CD4-positive, alpha-beta memory T cell (primary cell): ENCODE measurements around the gene ZGPAT. TPM values are rescaled to one million over a fixed set of nuclear protein-coding genes. Genes with fewer than 3 reads are reported as not detected.
A peak's percentile ranks its signal among the peaks of the same experiment; 100 is the strongest.

ENCODE experiments used
- CTCF ChIA-PET: fragments of 350-600 bp; sonication (Branson Sonifier 250); formaldehyde crosslinking; loops from one replicate; lab custom pipeline; 2021; ENCODE audit warnings: inconsistent platforms; ENCODE audit not compliant: partially characterized antibody; lab: Charles Lee
- POLR2A ChIA-PET: fragments of 350-600 bp; sonication (Branson Sonifier 250); formaldehyde crosslinking; loops from one replicate; lab custom pipeline; 2021; ENCODE audit not compliant: partially characterized antibody; lab: Charles Lee
- DNase-seq, 5 donors: peaks; one replicate each; pipeline versions ENCODE4 v3.0.0 to v3.0.0-alpha.2; 2020 to 2022; ENCODE audit warnings: mixed read lengths in 1 of 5
- H3K27ac ChIP-seq: one replicate; pipeline ENCODE4 v1.7.0; 2013; ENCODE audit warnings: low read depth, low read length
- H3K27me3 ChIP-seq: 2 replicates; pipeline ENCODE4 v1.7.0; 2013; ENCODE audit warnings: mild to moderate bottlenecking, low read length, moderate library complexity; ENCODE audit not compliant: insufficient read depth
- H3K36me3 ChIP-seq: 2 replicates; pipeline ENCODE4 v1.7.0; 2013; ENCODE audit warnings: mild to moderate bottlenecking, low read length, moderate library complexity; ENCODE audit not compliant: insufficient read depth
- H3K4me1 ChIP-seq: 2 replicates; pipeline ENCODE4 v1.7.0; 2013; ENCODE audit warnings: mild to moderate bottlenecking, low read length, moderate library complexity; ENCODE audit not compliant: insufficient read depth
- H3K4me3 ChIP-seq, 2 donors: one replicate each; pipeline ENCODE4 v1.7.0; 2013; ENCODE audit warnings: low read length in 2 of 2, mild to moderate bottlenecking in 1 of 2
- H3K9me3 ChIP-seq, 2 donors: one replicate each; pipeline ENCODE4 v1.7.0; 2013; ENCODE audit warnings: low read length in 2 of 2, control low read depth in 1 of 2; ENCODE audit not compliant: control insufficient read depth in 1 of 2
- H3K27ac Mint-ChIP-seq, 7 donors: one replicate each; pipeline ENCODE4 v1.8.0; 2020 to 2021; ENCODE audit warnings: mixed read lengths in 7 of 7, mild to moderate bottlenecking in 6 of 7, inconsistent platforms in 3 of 7, moderate library complexity in 3 of 7
- H3K27me3 Mint-ChIP-seq, 2 donors: one replicate each; pipeline ENCODE4 v1.8.0; 2020 to 2021; ENCODE audit warnings: mixed read lengths in 2 of 2
- H3K36me3 Mint-ChIP-seq, 2 donors: one replicate each; pipeline ENCODE4 v1.8.0; 2020 to 2021; ENCODE audit warnings: mixed read lengths in 2 of 2, inconsistent platforms in 1 of 2, mild to moderate bottlenecking in 1 of 2
- H3K4me1 Mint-ChIP-seq, 4 donors: one replicate each; pipeline ENCODE4 v1.8.0; 2020 to 2021; ENCODE audit warnings: mixed read lengths in 4 of 4, mild to moderate bottlenecking in 1 of 4
- H3K4me3 Mint-ChIP-seq, 8 donors: one replicate each; pipeline ENCODE4 v1.8.0; 2020 to 2021; ENCODE audit warnings: mixed read lengths in 8 of 8, mild to moderate bottlenecking in 7 of 8, moderate library complexity in 6 of 8, inconsistent platforms in 3 of 8
- H3K9me3 Mint-ChIP-seq, 8 donors: one replicate each; pipeline ENCODE4 v1.8.0; 2020 to 2021; ENCODE audit warnings: mixed read lengths in 8 of 8, mild to moderate bottlenecking in 5 of 8, inconsistent platforms in 3 of 8, moderate library complexity in 1 of 8
- intact Hi-C: fragments of 100-400 bp; cut with micrococcal nuclease; formaldehyde crosslinking; loops from one replicate; pipeline ENCODE4 v1.15.1; 2023
- polyA plus RNA-seq, 2 donors: library from polyadenylated mRNA; unstranded; fragments of 300-500 nt; fragmentation: Illumina TruSeq; gene quantifications; one replicate each; pipeline ENCODE4 v1.2.3, GENCODE V29; 2021
- total RNA-seq, 2 experiments: library from RNA; stranded (reverse); gene quantifications; one replicate each; pipeline ENCODE4 v1.2.3, GENCODE V29; 2021

ZGPAT gene
- total and polyA plus RNA-seq, 4 experiments from 2014 or later: 34.6 to 69.5 (median 53.5) TPM

DNA sequence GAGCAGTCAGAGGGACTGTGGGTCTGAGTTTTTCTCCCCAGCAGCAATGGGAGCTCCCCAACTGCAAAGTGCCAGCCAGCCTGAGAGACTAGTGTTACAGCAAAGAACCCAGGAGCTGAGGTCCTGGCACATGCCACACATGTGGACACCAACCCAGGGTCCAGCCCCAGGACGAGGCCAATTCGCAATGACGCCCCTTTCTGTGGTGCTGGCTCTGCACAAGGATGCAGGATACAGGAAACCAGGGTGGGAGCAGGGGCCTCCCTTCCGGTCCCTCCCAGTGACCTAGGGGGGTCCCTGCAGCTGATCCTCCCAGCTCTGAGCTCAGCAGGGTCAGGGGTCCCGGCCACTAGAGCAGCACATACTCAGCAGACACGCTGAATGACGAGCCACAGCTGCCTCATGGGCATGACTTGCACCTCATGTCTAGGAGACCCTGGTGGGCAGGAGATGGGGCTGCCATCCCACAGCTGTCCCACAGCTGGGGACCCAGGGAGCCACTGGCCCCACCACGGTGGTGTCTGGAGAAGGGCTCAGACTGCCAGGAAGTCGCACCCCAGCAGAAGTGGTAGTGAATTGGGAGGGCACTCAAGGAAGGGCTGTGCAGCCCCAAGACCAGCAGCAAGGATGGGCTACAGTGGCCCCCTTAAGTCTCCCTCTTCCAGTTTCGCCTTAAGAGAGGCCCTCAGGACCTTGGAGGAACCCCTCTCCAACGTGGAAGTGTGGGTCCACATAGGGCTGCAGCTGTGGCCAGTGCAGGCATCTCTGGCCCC, 3.7 kb upstream of the ZGPAT start:
- H3K36me3 ChIP-seq: peaks cover 33% of the 10 kb centered on the region
- Mint-ChIP-seq H3K36me3 (peaks cover 8 to 38% of the 10 kb centered on the region in 2 donors), H3K9me3 (peaks cover 0 to 1% (median 0%) of the 10 kb centered on the region in 8 donors), H3K27ac (peak overlapping the region in 3 of 7 donors; percentile 30 to 80 (median 59)), H3K4me1 (peaks cover 14 to 50% (median 24%) of the 10 kb centered on the region in 4 donors), H3K27me3 (no peaks in the 10 kb centered on the region), H3K4me3 (peak overlapping the region in 1 of 8 donors; percentile 46)
- ChIA-PET CTCF (interaction anchor here (1.0 kb wide), 1 partner anchor 166 kb away, joined by 3 read pairs; the partner anchor contains the start of gene PTK6), POLR2A (interaction anchor here (0.9 to 1.5 kb wide), 2 partner anchors 34 to 36 kb away, joined by 3 to 6 read pairs; no protein-coding TSS in a partner anchor)
- no peaks in the 10 kb centered on the region for H3K27me3 ChIP-seq
- DNase-seq: no peak
- H3K4me3 ChIP-seq: no peak overlapping the region
- intact Hi-C loops: no loop called here
- H3K4me1 ChIP-seq: peaks cover 40% of the 10 kb centered on the region
- no peaks in the 10 kb centered on the region for H3K9me3 ChIP-seq
- no peak overlapping the region for H3K27ac ChIP-seq

DNA sequence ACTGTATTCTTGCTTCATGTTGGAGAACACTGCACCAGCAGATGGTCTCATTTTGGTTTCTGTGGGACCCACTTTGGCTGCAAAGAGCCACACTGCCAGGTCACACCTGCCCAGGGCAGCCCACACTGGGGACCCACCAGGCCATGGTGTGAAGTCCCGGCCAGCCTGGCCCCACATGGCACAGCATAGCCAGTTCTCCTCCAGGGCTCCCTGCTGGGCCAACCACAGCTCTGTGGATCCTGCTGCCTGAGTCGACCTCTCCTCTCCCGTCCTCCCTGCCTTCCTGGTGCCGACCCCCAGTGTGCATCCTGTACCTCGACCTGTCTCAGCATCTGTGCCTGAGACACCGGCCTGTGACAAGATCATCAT, 3.1 kb upstream of the ZGPAT start:
- POLR2A ChIA-PET: interaction anchor here (0.5 to 6.2 kb wide), 4 partner anchors 32 to 101 kb away, joined by 3 to 202 read pairs (median 4); partner anchors contain the start of genes LIME1 and SLC2A4RG
- Histone ChIP-seq H3K4me1 (peaks cover 41% of the 10 kb centered on the region), H3K4me3 (no peak overlapping the region), H3K27ac (no peak overlapping the region), H3K9me3 (no peaks in the 10 kb centered on the region), H3K36me3 (peaks cover 36% of the 10 kb centered on the region), H3K27me3 (no peaks in the 10 kb centered on the region)
- DNase-seq: no peak
- CTCF ChIA-PET: interaction anchor here (1.0 kb wide), 1 partner anchor 167 kb away, joined by 3 read pairs; the partner anchor contains the start of gene PTK6
- H3K4me1 Mint-ChIP-seq: peaks cover 15 to 54% (median 26%) of the 10 kb centered on the region in 4 donors
- intact Hi-C loops: loop anchor here (5.0 kb wide), 1 partner anchor 278 kb away; the partner anchor contains the start of gene PRPF6
- peaks cover 8 to 43% of the 10 kb centered on the region in 2 donors for H3K36me3 Mint-ChIP-seq
- H3K9me3 Mint-ChIP-seq: peaks cover 0 to 1% (median 0%) of the 10 kb centered on the region in 8 donors
- peak overlapping the region in 2 of 8 donors; percentile 33 to 49 for H3K4me3 Mint-ChIP-seq
- H3K27ac Mint-ChIP-seq: peak overlapping the region in 3 of 7 donors; percentile 59 to 80 (median 72)
- H3K27me3 Mint-ChIP-seq: no peaks in the 10 kb centered on the region

DNA sequence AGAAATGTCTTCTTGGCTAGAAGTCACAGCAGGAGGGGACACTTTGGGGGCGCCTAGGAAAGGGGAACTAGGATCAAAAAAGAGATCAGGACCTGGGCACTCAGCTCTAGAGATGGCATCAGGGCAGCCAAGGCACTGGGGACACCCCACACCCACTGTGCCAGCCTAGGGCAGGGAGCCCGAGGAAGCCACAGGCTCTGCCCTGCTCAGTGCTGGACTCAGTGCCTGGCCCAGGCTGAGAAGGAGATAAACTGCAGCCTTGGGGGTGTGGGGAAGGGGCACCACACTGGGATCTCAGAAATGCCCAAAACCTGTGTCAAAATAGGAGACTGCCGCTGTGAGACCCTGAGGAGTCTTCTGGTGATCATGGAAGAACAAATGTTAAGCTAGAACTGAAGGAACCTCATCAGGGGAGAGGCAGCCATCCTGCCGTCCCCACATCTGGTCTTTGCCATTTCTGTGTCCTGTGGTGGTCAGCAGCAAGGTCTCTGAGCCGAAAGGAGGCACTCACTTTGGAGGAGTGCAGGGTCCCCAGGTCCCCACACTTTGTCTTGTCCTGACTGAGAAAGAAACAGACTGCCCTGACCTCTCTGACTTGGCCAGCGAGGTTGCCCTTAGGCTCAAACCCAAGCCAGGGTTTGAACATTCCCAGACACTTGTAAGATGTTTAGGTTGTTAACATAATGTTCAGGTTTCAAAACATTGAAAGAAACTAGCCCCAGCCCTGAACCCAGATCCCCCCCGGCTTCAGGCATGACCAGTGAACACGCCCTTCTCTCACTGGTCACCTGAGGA, 2.4 kb upstream of the ZGPAT start:
- CTCF ChIA-PET: interaction anchor here (1.1 to 3.2 kb wide), 5 partner anchors 22 to 78 kb away, joined by 3 to 26 read pairs (median 3); partner anchors contain the start of gene LIME1
- POLR2A ChIA-PET: interaction anchor here (0.5 to 6.2 kb wide), 6 partner anchors 8 to 167 kb away, joined by 3 to 202 read pairs (median 16); partner anchors contain the start of genes LIME1, SLC2A4RG and TNFRSF6B
- Mint-ChIP-seq H3K27me3 (no peaks in the 10 kb centered on the region), H3K27ac (peak overlapping the region in 5 of 7 donors; percentile 36 to 94 (median 46)), H3K36me3 (peaks cover 11 to 45% of the 10 kb centered on the region in 2 donors), H3K9me3 (peaks cover 0 to 1% (median 0%) of the 10 kb centered on the region in 8 donors), H3K4me3 (peak overlapping the region in 7 of 8 donors; percentile 10 to 56 (median 33)), H3K4me1 (peaks cover 16 to 55% (median 28%) of the 10 kb centered on the region in 4 donors)
- no peak overlapping the region for H3K27ac ChIP-seq
- intact Hi-C loops: loop anchor here (2.0 to 5.0 kb wide), 2 partner anchors 167 to 277 kb away; partner anchors contain the start of gene PRPF6
- peak in 1 of 5 donors; percentile 27 for DNase-seq
- peaks cover 37% of the 10 kb centered on the region for H3K36me3 ChIP-seq
- H3K4me3 ChIP-seq: no peak overlapping the region
- no peaks in the 10 kb centered on the region for H3K27me3 ChIP-seq
- no peaks in the 10 kb centered on the region for H3K9me3 ChIP-seq
- H3K4me1 ChIP-seq: peaks cover 46% of the 10 kb centered on the region

DNA sequence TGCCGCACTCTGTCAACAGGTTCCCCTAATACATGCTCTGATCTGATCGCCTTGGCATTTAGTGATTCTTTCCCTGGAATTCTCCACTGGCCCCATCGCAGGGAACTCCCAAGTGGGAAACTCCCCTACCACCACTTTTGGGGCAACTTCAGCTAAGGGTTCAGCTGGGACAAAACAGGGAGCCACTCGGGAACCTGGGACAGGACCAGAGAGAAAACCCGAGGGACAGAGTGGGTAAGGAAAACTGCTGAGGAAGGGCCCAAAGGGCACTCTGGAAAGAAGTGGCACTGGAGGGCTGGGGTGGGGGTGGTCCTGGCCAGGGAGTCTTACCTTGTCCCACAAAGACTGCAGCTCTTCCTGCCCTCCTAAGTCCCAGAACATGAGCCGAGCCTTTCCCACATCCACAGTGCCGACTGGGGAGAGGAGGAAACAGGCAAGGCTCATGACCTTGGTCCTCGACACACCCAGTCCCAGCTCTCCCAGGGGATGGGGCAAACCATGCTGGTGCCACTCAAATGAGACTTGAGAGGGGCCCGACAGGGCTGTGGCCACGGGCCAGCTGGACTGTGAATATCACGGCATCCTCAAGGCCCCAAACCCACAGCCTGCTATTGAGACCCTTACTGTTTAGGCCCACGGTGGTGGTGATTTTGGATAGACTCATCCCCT, 1.7 kb upstream of the ZGPAT start:
- peak overlapping the region; percentile 86 to 95 (median 90) for H3K4me3 Mint-ChIP-seq
- Histone ChIP-seq H3K4me3 (peak overlapping the region in 1 of 2 donors; percentile 57), H3K9me3 (no peaks in the 10 kb centered on the region), H3K27ac (peak overlapping the region; percentile 65), H3K36me3 (peaks cover 44% of the 10 kb centered on the region), H3K27me3 (no peaks in the 10 kb centered on the region), H3K4me1 (peaks cover 46% of the 10 kb centered on the region)
- peaks cover 0 to 1% (median 0%) of the 10 kb centered on the region in 8 donors for H3K9me3 Mint-ChIP-seq
- peaks cover 17 to 53% of the 10 kb centered on the region in 2 donors for H3K36me3 Mint-ChIP-seq
- H3K27me3 Mint-ChIP-seq: no peaks in the 10 kb centered on the region
- intact Hi-C loops: loop anchor here (2.0 to 5.0 kb wide), 2 partner anchors 167 to 276 kb away; partner anchors contain the start of gene PRPF6
- H3K27ac Mint-ChIP-seq: peak overlapping the region in 6 of 7 donors; percentile 86 to 95 (median 90)
- ChIA-PET CTCF (interaction anchor here (1.1 to 3.2 kb wide), 7 partner anchors 21 to 168 kb away, joined by 3 to 26 read pairs (median 5); partner anchors contain the start of gene LIME1), POLR2A (interaction anchor here (1.1 to 6.2 kb wide), 11 partner anchors 9 to 188 kb away, joined by 3 to 202 read pairs (median 6); partner anchors contain the start of genes LIME1, RTEL1, SLC2A4RG and TNFRSF6B)
- DNase-seq: peak in 1 of 5 donors; percentile 19
- H3K4me1 Mint-ChIP-seq: peaks cover 21 to 59% (median 32%) of the 10 kb centered on the region in 4 donors

DNA sequence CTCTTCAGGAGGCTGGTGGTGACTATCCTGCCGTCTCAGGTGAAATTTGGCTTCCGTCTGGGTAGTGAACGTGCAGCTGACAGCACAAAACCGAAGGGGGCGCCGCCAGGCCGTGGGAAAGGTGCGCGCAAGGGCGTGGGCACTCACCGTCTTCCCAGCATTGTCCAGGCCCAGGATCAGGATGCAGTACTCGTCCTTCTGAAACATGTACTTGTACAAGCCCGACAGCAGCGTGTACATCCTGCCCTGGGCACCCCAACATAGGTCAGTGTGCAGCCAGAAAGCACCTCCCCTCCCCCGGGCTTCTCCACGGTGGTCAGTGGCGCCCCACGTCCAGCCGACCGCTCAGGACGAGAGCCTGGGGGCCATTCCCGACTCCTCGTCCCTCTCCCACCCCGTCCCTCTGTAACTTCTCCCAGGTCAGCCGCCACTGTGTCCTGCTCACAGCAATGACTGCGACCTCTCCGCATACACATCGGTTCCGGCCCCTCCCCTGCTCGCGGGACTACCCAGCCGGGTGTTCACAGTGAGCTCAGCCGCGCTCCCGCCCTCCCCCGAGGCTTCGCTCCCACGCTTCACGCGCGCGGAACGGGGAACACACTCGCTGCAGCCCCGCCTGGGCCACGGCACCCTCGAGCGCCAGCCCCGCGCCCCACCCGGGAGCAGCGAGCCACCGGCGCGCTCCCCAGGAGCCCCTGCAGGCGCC, 834 bp upstream of the ZGPAT start:
- DNase-seq: peak; percentile 59 to 77 (median 63)
- Mint-ChIP-seq H3K4me1 (peaks cover 20 to 62% (median 34%) of the 10 kb centered on the region in 4 donors), H3K36me3 (peaks cover 20 to 60% of the 10 kb centered on the region in 2 donors), H3K9me3 (peaks cover 0 to 1% (median 0%) of the 10 kb centered on the region in 8 donors), H3K4me3 (peak overlapping the region; percentile 86 to 95 (median 90)), H3K27me3 (no peaks in the 10 kb centered on the region), H3K27ac (peak overlapping the region; percentile 86 to 95 (median 90))
- Histone ChIP-seq H3K4me1 (peaks cover 48% of the 10 kb centered on the region), H3K9me3 (no peaks in the 10 kb centered on the region), H3K36me3 (peaks cover 51% of the 10 kb centered on the region), H3K4me3 (peak overlapping the region; percentile 57 to 87), H3K27me3 (no peaks in the 10 kb centered on the region), H3K27ac (peak overlapping the region; percentile 65)
- intact Hi-C loops: loop anchor here (1.0 to 5.0 kb wide), 9 partner anchors 29 to 413 kb away; partner anchors contain the start of genes LIME1, PRPF6, RTEL1 and UCKL1
- CTCF ChIA-PET: interaction anchor here (0.8 to 3.2 kb wide), 15 partner anchors 12 to 273 kb away, joined by 3 to 26 read pairs (median 6); partner anchors contain the start of genes LIME1, SAMD10, SLC2A4RG and TPD52L2
- POLR2A ChIA-PET: interaction anchor here (0.9 to 6.2 kb wide), 29 partner anchors 10 to 271 kb away, joined by 3 to 202 read pairs (median 5); partner anchors contain the start of genes GMEB2, LIME1, PTK6 and RTEL1
